Esophagus muscularis mucosa (tissue), 3 donors: ENCODE results near the gene TOP2A.

Experiments used
- CTCF ChIP-seq, 3 experiments: fragments of 200-600 bp in 2 of 3; fragments of 450-650 bp in 1 of 3; sonication (generic) in 2 of 3; IDR thresholded peaks; one replicate each; pipeline ENCODE4 v1.5.1; 2017 to 2019; ENCODE audit warnings: antibody characterized with exemption in 3 of 3, mild to moderate bottlenecking in 2 of 3, moderate library complexity in 1 of 3
- POLR2AphosphoS5 ChIP-seq, 2 donors: sonication (generic); formaldehyde crosslinking; IDR thresholded peaks; one replicate each; pipeline ENCODE4 v1.6.1; 2017; ENCODE audit warnings: antibody characterized with exemption in 2 of 2

- no peak for TF ChIP-seq POLR2AphosphoS5 (IDR thresholded peaks at IDR 0.05)
- TF ChIP-seq CTCF (IDR thresholded peaks at IDR 0.05) = no peak
Observed at GRCh38 chr17:40447806-40448205, 30.1 kb upstream of the TOP2A start.
